ENCODE data around the gene INAFM2.
A peak's percentile ranks its signal among the peaks of the same experiment; 100 is the strongest.

INAFM2 gene

DNA sequence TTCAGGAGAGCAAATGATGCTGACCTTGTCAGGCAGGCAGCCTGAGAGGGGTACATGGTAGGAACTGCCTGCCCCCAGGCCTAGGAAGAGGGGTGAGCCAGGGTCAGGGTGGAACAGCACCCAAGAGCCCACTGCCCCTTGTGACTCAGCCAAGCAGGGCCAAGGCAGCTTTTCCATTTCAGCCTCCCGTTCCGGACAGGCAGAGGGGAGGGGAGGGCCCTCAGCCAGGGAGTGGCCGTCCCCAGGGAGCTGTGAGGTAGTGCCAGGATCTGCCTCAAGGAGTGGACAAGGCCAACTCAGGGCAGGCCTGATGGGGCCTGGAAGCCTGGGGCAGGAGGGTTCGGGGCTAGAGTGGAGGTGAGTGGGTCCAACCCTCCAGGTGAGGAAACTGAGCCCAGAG is 35.5 kb upstream of the INAFM2 start:
- no peak for DNase-seq

DNA sequence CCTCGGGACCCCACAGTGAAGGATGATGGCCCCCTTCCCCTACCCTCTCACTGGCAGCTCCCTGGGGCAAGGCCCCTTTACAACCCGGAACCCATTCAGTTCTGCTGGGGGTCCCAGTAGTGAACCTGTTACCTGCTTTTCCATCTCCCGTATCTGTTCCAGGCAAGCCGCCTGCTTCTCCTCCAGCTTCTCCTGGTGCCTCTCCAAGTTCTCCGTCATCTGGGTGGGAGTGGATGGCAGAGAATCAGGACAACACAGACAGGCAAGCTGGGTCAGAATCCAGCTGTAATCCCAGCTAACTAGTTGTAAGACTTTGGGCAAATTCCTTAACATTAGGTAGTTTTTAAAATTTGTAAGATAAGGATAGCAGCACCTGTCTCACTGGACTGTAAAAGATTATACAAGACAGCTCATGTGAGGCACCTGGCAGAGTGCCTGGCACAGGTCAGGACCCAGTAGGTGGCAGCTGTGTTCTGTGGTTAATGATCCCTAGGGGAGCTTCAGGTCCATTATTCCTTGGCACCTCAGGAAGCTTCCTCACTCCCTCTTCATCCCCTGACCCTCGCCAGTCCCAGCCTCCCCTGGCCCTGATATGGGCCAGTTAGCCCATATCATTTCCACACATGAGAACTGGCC is 34.2 kb upstream of the INAFM2 start:
- DNase-seq, result peak; percentile 21

DNA sequence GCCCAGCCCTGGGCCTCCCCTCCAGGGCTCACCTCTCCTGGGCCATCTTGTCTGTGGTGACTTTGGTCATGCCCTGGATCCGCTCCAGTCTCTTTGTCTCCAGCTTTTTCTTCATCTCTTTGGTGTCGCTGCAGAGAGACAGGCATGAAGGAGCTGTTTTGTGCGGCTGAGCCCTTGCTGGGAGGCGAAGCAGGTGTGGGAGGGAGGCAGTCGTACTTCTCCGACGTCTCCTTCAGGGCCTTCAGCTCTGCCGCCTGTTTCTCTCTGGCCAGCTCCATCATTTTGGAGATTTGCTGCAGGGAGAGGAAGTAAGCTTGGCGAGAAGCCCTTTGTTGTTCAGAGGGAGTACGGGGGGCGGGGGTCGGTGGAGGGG is 33.0 kb upstream of the INAFM2 start:
- no peak for DNase-seq

DNA sequence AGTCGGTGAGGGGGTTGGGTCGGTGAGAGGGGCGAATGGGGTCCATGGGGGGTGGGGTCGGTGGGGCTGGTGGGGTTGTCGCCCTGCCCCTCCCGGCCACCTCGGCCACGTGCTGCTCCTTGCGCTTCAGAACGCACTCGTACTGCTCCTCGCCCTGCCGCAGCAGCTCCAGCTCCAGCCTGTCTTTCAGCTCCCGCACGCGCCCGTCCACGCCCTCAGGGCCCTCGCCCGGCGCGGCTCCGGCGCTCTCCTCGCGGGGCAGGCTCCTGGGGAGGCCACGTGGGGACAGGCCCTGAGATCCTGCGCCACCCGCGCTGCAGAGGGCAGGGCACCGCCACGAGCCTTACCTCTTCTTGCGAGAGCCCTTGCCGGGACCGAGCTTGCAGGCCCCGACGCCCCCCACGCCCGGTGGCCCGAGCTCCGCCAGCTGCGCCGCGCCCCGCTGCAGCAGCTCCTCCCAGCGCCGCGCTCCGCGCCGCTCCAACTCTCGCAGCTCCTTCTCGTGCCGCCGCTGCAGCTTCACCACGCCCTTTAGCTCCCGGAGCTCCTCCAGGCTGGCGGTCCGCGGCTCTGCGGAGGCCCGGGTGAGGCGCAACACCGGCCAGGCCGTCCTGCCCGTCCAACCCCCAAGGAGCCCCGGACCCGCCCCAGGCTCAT is 32.4 kb upstream of the INAFM2 start:
- DNase-seq, result no peak

DNA sequence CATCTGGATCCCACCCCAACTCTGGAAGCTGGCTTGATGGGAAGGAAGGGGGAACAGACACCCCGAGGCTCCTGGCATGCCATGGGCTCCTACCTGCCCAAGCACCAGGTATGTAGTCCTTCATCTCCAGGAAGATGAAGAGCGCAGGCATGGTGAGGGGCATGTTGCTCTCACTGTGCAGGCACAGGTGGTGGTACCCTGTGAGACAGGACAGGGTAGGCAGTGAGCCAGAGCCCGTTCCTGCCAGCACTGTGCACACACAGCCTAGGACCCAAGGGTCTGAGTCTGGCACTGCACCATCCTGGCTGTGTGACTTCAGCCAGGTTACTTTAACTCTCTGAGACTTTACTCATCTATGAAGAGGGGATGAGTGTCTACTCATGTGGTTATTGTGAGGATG is 31.2 kb upstream of the INAFM2 start:
- DNase-seq, result no peak

DNA sequence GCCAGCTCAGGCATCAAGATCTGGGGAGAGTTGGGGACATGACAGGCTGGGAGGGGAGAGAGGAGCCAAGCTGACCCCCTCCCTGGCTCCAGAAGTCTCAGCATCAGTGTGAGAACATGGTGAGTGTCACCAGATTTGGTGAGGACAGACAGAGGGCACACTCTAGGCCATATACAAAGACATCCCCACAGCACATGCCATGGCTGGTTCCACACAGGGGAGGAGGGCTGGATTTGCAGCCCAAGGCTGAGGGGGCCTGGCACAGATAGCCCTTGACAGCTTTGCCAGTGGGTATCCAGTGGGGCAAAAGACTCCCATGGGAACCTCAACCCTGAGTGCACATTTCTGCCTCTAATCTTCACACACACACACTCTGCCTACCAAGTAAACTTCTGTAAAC is 30.5 kb upstream of the INAFM2 start:
- no peak for DNase-seq

DNA sequence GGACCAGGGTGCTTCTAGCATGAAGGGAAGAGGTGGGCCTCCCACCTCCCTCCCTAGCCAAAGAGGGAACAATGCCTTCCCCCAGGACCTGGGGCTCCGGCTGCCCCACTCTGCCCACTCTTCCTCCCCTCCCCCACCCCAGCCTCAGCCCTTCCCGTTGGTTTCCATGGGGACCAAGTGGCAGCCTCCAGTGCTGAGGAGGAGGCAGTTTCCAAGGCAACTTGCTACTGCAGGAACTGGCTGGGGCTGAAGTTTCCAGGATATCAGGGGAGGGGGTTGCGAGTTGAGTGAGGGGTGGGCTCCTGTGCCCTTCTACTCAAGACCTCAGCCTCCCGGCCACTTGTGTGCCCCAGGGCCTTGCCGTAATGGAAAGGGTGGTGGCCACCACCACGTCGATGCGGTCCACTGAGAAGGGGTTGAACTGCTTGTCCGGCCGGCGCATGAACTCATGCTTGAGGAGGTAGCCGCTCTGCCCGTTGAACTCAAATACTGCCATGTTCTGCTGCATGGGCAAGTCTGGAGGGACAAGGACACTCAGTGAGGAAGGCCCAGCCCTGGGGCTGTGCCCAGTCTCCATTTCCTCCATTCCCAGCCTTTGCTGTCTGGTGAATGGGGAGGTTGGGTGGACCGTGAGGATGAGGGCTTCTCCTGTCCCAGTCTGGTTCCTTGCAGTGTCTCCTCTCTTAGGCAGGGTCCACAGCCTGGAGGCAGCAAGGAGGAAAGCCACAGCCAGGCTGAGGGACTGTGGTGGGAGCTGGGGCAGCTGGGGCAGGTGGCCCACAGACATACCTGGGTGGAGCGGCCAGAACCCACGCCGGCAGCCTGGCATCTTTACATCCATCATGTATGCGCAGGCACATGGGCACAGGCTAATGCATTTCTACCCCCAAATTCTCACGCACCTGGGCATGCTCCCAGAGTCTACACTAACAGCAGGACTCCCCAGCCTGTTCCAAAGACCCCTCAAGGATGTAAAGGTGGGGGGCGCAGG is 29.3 kb upstream of the INAFM2 start:
- no peak for DNase-seq

DNA sequence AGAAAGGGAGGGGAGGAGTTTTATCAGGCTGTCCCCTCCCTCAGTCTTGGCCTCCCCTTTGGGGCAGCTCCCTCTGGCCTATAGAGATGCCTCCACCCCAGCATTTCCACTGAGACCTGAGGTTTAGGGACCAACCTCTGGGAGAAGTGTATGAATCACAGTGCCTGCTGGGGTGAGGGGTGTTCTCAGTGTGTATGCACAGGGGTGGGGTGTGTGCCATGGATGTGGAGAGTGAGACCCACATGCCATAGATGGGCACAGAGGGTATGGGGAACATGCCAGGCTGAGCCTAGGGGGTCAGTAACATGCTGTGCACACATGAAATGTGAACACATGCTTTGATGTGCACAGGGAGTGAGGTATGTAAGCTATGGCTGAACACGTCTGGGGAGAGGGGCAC is 28.2 kb upstream of the INAFM2 start:
- no peak for DNase-seq

DNA sequence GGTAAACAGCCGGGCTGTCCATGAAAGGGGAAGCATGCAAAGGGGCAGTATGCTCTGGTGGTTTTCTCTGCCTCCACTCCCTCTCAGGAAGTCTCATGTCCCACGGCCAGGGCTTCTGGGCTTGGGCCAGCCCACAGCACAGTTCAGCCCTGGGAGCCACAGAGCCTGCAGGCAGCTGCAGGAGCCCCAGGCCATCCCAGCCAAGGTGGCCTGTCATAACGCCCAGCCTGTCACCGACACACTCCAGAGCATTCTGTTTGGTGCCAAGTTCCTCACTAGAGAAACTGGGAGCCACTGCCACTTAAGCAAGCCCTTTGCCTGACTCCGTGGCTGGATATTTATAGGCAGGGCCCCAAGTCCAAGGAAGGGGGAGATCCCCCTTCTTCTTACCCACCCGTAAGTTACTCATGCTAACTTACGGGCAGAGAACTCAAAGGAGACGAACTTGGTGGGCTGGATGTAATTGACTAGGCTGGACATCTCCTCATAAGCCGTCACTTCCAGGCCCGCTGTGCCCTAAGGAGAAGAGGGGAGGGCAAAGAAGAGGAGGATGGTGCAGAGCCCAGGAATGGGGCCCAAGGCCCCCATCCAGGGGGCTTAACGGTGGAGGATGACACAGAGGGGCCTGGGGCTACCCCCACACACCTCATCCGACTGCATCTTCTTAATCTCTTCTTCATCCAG is 27.5 kb upstream of the INAFM2 start:
- no peak for DNase-seq

DNA sequence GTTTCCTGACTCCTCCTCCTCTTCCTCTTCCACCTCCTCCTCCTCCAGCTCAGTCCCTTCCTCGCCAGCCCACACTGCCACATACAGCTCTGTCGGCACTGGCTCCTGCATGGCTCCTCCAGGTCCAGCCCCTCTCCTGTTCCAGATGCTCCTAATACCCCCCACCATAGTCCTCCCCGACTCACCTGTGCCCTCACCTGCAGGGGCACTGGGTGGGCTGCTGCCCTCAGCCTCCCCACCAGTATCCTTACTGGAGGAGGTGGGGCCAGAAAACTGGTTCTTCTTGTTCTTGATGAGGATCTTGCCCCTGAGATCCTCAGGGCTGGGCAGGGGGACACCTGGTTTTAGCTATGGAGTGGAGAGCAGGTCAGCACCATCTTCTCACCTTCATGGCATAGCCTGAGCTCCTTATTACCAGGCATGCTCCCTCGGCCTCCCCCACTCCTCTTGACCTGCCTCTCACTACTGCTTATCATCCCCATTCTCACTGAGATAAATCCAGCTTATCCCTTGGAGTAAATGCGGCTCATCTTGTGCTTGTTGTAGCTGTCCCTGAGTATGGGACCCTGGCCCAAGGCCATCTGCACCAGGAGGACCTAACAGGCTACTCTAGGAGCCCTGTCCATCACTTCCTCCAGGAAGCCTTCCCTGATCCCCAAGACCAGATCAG is 26.8 kb upstream of the INAFM2 start:
- DNase-seq, result no peak

DNA sequence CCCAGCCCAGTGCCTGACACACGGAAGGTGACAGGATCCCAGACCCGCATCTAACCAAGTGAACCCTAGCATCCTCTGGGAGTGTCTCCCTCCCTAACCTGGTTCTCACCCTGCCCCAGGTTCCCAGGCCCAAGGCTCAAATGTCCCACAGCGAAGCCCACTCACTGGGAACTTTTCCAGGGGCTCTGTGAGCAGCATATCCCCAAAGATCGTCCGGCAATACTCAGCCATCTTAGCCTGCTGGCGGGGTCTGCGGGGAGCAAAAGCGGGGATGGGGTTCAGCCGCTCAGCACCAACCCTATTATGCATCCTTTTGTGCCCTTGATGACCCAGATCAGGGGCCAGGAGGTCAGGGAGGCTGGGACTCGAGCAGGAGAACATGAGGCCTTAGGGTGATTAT is 26.1 kb upstream of the INAFM2 start:
- no peak for DNase-seq

DNA sequence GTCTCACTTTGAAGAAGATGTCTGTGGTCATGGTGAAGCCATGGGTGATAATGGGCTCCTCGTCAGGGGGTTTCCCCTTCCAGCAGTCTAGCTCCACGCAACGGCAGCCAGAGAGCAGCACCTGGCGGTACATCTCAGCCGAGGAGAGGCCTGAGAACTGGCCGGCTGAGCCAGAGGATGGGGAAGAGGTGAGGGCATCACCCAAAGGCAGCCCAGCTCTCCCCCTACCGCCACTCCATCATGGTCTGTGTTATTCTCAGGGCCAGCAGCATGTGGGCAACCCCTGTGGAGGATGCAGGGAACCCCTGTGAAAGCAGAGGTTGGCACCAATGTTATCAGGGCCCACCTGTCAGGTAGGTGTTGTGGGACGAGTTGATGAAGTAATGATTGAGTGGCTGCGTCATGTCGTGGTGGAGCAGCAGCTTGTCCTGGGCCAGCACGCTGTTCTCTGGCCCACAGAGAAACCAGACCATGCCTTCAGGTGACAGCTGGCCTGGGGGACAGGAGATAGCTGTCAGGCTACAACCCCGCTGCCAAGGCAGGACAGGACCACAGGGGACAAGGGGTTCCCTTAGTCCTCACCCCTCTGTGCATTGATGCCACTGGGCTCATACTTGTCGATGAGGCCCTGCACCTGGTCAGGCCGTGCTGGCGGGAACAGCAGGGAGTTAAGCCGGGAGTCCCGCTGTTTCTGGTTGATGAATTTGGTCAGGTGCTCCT is 25.1 kb upstream of the INAFM2 start:
- DNase-seq, result no peak

DNA sequence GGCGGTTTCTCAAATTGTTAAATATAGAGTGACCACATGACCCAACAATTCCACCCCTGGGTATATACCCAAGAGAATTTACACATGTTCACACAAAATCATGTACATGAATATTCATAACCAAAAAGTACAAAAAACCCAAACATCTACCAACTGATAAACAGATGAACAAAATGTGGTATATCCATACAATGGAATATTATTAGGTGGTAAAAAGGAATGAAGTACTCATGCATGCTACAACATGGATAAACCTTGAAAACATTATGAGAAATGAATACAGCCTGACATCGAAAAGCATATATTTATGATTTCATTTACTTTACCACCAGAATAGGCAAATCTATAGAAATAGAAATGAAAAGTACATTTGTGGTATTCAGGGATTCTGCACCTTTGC is 23.1 kb upstream of the INAFM2 start:
- no peak for DNase-seq

DNA sequence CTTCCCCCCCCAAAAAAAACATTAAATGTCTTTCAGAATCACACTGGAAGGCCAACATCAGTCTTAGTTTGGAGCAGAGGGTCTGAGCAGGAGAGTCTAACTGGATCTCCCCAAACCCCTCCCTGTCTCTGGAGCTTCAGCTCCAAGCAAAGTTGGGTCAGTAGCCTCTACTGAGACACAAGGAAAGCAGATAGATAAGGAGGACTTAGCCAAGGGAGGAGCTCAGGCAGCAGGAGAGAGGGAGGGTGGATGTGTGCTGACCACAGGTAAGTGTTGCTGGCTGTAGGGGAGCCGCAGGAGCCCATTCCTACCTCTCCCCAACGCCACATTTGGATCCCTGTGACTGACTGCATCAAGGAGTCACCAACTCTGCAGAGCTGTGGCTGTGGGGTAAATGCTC is 22.7 kb upstream of the INAFM2 start:
- no peak for DNase-seq

DNA sequence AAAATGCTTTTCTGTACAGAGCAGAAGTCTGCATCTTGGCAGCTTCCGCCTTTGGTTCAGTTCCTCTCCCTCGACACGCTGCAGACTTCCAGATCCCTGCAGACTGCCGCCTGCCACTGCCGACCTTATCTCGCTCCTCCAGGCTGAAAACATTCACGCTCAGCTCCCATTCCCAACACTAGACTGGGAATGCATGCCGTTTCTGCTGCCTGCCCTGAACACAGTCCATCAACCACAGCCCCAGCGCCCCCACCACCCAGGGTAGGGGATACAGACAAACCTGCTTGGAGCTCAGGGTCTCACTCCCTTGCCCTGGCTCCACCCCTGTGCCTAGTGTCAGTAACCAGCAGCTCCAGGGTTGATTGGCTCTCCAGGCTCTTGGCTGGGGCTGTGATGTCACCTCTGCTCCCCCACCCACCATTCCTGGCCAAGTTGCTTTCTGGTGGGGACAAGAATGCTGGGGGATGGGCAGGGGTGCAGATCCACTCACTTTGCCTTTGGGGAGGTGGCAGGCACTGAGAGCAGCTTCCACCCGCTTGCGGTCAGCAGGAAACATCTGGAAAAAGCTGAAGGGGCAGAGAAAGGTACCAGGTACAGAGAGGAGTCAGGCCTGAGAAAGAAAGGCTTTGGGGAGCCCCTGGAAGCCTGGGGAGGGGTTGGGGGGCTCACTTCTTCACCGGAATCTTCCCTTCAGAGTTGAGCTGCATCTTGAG is 21.9 kb upstream of the INAFM2 start:
- DNase-seq, result no peak

DNA sequence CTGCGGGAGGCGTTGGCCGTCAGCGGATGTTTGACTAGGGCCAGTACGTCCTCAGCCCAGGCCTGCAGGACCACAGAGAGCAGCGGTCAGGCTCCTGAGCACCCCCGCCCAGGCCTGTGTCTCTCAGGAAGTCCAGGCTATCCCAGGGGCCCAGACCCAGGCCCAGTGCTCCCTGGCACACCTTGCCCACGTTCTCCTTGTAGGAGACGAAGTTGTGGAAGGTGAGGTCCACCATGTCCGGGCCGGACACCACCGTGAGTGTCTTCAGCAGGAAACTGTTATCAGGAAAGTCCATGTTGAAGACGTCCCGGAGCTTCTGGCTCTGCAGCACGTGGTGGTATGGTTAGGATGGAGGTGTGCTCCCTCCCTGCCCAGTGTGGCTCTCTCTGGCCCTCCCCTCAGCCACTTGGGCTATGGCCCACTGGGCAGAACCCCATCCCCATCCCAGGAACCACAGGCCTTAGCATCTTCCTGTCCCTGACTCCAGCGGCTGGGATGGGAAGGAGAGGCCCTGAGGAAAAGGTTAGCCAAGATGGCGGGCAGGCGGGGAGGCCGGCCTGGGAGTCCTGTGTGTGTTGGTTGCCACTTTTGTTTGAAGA is 21.1 kb upstream of the INAFM2 start:
- DNase-seq, result no peak

DNA sequence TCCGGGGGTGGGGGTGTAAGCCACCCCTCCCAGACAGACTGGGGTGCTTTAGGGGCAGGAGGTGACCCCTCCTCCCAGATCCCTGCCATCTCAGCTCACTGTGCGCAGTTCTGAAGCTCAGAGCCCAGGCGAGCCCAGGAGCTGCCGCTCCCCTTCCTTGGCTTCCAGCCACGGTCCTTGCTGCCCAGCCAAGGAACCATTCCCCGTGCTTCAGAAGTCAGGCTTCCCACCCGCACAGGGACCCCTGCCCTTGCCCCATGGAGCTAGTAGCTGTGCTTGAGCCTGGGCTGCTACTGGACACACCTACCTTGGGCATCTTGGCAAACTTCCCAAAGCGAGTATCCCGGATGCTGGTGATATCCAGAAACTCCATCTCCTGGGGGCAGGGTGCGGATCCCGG is 20.5 kb upstream of the INAFM2 start:
- no peak for DNase-seq

DNA sequence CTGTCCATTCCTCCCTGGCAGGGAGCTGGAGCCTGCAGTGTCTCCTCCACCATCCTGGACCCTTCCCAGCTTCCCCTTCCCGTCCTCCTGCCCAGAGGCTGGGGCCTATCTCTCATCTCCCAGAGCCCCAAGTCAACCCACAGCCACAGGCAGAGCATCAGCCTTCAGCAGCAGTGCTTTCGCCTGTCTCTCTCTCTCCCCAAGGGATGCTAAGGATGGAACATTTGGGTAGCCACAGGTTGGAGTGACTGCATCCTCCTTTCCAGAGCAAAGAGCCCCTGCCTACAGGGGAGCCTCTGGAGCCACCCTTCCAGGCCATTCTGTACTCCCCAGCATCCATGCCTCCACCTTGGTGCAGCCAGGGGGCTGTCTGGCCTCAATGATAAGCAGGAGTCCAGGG is 19.9 kb upstream of the INAFM2 start:
- DNase-seq, result no peak

DNA sequence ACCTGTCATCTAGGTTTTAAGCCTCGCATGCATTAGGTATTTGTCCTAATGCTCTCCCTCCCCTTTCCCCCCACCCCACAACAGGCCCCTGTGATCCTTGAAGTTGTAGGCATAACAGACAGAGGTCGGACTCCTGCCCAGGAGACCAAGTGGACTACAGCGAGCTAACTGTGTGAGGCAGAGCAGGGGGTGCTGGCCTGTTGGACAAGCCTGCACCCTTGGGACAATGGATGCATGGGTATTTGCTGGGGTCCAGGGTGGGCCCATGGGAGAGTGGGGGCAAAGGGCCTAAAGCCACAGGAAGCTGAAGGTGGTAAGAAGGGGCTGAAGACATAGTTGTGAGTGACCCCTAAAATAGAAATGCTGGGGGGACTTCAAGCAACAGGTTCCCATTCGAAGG is 18.2 kb upstream of the INAFM2 start:
- no peak for DNase-seq

DNA sequence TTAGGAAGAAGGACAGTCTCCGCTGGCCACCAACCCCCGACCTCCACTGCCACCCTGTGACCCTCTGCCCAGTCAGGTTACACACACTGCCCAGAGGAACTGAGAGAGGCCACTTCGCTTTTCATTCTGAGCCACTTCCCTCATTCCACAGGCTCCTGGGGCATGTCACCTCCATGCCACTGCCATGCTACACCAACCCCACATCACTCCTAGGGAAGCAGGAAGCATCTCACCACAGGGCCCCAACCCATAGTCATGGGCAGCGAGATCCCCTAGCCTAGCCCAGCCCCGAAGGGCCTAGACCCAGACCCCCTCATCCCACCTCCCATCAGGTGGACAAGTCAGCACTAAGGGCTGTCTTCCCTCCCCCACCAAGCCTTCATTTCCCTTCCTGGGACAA is 17.1 kb upstream of the INAFM2 start:
- no peak for DNase-seq

DNA sequence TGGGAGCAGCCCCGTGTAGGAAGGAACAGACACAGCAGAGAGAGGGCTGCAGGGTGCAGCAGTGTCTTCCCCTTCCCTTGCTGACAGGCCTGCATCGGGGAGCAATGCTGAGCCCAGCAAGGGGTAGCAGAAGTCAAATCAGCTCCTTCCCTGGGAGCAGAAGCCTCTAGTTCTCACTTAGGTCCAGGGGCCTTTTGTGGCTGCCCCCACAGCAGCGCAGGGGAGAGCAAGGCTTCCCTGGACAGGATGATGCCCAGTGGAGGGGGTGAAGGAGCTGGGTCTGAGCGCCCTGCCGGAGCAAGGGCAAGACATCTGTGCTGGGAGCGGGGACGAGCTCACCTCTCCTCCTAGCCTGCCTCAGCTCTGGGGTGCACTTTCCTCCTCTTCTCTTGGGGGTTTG is 16.6 kb upstream of the INAFM2 start:
- DNase-seq, result no peak
